Activated CD8-positive, alpha-beta memory T cell treated with anti-CD3 and anti-CD28 coated beads, Interleukin-2, amount 50 U/mL, for 24 hours (primary cell): ENCODE data around the gene SIPA1.
A peak's percentile ranks its signal among the peaks of the same experiment; 100 is the strongest.

Experiments used
- DNase-seq: peaks from one replicate; pipeline ENCODE4 v3.0.0-alpha.2; 2020; ENCODE audit errors: extremely low read depth

Gene SIPA1

DNA sequence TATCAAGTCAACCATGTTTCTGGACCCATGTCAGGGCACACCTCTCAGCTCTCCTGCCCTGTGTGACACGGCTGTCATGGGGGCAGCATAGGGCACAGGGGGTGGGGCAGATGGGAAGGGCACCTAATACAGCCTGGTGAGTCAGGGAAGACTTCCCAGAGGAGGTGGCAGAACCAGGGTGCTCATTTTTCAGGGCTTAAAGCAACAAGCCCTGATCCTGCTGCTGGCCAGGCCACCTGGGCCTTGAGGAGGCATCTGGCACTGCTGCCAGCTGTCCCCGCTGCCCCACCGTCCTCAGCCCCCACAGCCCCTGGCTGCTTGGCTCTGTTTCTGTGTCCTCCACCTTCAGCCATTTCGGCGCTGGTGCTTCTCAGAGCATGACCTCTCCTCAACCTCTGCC lies 28.2 kb upstream of the SIPA1 start:
- DNase-seq: no peak

DNA sequence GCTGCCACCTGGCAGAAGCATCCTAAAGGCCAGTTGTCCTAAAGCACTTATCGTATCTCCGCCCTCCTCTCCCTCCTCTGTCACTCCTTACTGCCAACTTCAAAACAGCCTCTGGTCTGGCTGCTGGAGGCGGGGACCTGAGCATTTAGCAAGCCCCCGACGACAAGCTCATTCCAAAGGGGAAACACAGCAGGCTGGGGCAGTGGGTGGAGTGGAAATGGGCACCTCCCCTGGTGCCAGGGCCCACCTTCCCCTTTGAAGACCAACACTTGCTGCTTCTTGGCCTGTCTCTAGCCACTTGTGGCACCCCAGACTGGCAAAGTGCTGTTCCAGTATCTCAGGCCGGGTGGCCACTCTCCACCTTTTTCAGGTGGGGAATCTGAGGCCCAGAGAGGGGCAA lies 27.5 kb upstream of the SIPA1 start:
- no peak for DNase-seq

DNA sequence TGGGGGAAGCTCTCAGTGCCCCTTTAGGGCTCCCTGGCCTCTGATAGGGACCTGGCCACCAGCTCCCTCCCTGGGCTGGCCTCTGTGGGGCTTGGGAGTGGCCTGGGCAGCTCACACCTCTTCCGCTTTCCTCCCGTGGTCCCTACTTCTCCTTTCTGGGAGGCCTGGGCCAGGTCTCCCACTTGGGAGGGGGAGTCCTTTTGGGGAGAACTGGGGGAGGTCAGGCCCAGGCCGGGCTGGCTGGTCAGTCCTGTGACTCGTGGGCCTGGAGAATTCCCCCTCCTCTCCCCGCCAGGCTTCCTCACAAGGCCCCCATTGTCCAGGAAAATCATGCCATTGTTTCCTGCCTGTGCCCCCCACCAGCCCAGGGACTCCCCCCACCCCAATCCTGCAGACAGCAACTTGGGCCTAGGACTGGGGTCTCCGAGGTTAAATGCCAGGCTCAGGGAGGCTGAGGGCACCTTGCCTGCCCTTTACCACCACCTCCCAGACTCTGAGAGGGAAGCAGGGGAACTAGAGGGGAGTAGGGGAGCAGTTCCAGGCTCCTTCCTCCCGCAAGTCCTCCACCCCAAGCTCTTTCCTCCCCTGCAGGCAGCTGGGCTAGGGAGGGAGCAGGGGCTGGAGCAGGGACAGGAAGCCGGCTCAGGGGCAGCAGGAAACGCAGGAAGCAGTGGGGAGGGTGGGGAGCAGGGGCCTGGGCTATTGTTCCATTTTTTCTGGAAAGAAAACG lies 26.7 kb upstream of the SIPA1 start:
- DNase-seq: no peak

DNA sequence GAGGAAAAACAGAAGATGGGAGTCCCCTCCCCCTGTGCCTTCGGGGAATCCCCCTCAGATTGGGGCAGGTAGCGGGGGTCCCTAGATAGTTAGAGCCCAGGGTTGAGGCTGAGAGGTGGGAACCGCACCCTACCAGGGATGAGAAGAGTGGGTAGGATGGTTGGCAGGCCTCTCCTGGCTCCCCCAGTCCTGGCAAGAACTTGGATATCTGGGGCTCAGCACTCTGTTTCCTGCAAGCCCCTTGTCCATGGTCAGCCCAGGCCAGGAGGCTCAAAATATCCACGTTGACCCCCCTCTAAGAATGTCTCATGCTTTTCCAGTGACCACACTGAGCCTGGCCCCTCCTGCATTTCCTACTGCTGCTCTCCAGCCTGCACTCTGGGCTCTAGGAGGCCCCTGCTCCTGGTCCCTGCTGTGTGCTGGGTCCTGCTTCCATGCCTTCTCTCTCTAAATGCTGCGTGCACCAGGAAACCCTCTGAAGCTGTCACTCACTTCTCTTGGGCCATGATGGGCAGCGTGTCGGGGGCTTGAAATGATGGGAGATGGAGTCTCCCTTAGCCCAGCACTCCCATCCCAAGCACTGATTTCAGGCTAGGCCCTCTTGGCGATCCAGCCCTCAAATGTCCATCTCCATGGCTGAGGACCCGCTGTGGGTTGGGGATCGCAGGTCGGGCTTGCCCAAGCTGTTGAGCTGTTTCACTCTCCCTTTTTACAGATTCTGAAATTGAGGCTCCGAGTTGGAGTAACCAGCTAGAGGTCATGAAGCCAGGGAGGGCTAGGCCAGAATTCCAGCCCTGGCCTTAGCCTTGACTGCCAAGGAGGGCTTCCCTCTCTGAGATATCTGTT lies 25.9 kb upstream of the SIPA1 start:
- no peak for DNase-seq

DNA sequence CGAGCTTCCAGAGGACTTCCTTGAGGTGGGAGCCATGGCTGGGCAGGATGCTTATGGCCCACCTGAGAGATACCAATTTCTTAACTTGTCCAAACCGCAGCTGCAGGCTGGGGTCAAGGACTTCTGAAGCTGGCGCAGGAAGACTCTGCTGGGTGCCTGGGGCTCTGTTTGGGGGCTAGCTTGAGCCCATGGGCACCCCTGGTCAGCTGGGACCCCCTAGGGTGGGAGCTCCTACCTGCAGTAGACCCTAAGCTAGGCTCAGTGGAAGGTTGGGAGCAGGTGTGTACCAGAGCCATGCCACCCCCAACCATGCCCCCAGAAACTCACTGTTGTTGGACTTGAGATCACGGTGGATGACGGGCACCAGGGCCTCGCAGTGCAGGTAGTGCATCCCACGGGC lies 25.2 kb upstream of the SIPA1 start:
- no peak for DNase-seq

DNA sequence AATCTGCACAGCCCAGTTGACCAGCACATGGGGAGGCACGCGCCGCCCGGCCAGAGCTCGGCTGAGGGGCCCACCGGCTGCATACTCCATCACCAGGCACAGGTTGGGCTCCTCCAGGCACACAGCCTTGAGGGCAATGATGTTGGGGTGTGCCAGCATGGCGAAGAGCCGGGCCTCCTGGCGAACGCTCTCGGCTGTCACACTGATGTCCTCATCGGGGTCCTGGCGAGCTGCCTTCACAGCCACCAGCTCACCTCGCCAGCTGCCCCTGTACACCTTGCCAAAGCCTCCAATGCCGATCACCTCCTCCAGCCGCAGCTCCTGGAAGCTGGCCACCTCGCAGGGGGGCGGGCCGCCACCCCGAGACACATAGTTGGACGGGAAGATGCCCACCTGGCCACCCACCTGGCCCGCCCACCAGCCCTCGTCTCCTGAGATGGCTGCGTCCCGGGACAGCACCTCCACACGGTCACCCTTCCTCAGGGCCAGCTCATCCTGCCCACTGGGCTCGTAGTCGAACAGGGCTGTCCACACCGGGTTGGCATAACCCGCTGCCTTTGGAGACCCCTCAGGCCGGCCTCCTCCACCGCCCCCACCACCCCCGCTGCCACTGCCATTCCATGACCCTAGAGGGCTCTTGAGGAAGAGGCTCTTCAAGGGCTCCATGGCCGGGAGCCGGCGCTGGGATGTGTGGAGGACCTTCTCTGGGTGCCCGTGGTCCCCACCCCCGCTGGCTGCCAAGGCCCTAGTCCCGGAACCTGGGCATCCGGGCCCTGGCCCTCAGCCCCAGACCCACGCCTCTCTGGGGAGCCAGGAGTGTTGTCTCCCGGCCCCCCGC lies 24.6 kb upstream of the SIPA1 start:
- no peak for DNase-seq

DNA sequence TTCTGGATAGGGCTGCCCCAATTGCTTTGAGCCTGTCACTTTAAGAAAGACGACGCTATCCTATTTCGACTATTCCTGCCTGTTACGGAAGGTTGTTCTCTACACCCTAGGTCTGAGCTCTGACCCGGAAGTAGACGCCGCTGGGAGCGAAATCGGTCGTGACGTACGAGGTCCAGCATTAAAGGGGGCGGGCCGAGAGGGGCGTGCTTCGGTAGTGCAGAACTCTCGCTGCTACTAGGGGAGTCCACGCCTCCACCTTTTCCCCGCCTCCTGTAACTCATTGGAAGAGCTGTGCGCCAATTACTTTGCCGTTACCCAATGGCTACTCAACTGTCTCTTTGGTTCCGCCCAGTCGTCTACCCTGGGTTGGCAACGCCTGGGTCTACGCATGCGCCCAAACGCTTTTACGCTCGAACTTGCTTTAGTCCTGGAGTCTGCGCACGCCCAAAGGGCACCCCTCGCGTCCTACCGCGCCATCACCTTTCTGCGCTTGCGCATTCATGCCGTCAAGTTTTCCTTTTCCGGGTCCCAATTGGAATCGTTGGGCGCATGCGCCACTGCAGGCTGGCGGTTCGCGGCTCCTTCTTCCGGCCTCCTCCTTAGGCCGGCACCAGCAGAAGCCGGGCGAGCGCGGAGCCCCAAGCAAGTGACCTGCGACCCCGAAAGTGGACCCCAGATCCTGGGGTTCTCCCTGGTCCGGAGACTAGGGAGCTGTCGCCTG lies 22.5 kb upstream of the SIPA1 start, which contains the start of gene PCNX3:
PCNX3 (plus strand) TSS at position 548 of the 721 bp plus-strand sequence. CDS start 536 bp downstream, outside the sequence.
- DNase-seq: peak; percentile 100

DNA sequence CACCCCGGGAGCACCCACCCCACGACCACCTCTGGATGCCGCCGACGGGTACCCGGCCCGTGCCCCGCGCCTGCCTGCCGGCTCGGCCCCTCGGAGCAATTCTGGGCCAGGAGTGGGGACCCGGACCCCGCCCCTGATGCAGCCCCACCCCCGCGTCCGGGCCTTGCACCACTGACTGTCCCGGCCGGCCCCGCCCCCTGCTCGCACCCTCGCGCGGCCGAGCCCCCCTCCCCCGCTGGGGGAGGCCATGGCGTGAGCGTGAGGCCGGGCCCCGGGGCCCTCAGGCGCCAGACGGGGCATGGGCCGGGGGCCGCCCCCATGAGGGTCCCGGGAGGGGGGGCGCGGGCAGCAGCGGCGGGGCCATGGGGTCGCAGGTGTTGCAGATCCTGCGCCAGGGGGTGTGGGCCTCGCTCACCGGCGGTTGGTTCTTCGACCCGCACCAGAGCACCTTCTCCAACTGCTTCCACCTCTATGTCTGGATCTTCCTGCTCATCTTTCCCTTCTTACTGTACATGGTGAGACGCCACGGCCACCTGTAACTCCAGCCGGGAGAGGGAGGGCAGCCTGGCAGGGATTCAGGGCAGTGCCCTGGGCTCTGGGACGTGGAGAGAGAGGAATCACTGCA lies 21.8 kb upstream of the SIPA1 start:
- no peak for DNase-seq

DNA sequence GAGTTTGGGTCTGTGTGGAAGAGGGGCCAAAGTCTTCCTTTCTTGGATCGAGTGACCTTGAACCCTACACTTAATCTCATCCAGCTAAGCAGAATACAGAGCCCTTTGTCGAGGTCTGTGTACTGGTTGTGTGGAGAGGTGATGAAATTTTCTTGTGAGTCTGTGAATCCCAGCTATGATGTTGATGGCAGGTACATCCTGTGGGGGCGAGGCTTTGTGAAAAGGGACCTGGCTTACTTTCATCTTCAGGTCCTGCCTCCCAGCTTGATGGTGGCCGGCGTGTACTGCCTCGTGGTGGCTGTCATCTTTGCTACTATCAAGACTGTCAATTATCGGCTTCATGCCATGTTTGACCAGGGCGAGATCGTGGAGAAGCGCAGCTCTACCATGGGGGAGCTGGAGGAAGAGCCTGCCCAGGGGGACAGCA lies 21.3 kb upstream of the SIPA1 start:
- no peak for DNase-seq

DNA sequence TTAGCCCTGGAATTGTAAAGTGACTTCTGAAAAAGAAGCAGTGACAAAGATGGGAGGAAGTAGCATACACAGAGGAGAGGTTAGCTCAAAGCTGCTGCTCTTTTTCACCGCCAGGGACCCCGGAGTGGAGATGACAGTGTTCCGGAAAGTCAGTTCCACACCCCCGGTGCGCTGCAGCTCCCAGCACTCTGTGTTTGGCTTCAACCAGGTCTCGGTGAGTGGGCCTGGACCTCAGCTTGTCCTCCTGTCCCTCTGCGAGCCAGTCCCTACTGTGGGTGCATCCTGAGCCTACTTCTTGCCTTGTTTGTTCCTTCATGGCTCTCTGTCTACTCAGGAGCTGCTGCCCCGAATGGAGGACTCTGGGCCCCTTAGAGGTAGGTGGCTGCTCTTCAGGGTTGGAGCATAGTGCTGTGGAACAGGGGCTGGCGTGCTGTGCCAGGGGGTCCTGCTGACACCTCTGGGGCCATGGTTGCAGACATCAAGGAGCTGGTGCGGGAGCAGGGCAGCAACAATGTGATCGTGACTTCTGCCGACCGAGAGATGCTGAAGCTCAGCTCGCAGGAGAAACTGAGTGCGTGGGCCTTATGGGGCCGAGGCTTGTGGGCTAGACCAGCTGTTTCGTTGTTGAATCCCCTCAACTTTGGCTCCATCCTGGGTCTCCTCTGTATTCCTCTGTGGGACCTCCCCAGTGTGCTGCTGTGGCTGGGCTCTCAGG lies 20.6 kb upstream of the SIPA1 start:
- DNase-seq: no peak

DNA sequence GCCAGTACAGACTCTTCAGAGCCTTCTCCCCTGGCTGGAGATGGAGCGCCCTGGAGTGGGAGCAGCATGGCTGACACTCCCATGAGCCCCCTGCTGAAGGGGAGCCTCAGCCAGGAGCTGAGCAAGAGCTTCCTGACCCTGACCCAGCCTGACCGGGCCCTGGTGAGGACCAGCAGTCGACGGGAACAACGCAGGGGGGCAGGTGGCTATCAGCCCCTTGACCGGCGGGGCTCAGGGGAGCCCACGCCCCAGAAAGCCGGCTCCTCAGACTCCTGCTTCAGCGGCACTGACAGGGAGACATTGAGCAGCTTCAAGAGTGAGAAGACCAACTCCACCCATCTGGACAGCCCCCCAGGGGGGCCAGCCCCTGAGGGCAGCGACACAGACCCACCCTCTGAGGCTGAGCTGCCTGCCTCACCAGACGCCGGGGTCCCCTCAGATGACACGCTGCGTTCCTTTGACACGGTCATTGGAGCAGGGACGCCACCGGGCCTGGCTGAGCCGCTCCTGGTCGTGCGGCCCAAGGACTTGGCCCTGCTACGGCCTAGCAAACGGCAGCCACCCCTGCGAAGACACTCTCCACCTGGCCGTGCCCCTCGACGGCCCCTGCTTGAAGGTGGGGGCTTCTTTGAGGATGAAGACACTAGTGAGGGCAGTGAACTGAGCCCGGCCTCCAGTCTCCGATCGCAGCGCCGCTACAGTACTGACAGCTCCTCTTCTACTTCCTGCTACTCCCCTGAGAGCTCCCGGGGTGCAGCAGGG lies 19.7 kb upstream of the SIPA1 start:
- DNase-seq: no peak

DNA sequence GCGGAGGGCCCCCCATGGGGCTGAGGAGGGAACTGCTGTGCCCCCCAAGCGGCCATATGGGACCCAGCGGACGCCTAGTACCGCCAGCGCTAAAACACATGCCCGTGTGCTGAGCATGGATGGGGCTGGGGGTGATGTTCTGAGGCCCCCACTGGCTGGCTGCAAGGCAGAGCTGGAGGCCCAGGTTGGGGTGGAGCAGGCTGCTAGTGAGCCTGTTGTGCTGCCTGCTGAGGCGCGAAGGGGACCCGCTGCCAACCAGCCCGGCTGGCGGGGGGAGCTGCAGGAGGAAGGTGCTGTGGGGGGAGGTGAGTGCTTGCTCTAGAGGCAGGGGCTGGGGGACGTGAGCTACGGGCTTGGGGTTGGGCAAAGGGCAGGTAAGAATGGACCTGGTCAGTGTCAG lies 19.1 kb upstream of the SIPA1 start:
- DNase-seq: no peak

DNA sequence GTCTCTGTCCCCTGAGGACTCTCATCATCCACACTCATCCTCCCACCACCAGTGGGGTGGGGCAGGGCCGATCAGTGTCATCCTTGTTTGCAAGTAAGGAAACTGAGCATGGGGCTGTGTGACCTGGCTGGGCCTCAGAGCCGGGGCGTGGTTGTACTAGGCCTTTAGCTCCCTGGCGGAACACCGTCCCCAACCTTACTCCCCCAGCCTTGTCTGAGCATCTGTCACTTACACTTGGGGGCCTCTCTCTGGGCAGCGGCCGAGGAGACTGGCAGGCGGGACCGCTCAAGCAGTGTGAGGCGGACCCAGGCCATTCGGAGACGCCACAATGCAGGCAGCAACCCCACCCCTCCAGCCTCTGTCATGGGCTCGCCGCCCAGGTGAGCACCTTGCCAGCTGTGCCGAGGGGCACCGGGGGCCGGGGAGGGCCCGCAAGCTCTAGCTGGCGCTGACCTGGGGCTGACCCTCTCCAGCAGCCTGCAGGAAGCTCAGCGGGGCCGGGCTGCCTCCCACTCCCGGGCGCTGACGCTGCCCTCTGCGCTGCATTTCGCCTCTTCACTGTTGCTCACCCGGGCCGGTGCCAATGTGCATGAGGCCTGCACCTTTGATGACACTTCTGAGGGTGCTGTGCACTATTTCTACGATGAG lies 18.5 kb upstream of the SIPA1 start:
- no peak for DNase-seq

DNA sequence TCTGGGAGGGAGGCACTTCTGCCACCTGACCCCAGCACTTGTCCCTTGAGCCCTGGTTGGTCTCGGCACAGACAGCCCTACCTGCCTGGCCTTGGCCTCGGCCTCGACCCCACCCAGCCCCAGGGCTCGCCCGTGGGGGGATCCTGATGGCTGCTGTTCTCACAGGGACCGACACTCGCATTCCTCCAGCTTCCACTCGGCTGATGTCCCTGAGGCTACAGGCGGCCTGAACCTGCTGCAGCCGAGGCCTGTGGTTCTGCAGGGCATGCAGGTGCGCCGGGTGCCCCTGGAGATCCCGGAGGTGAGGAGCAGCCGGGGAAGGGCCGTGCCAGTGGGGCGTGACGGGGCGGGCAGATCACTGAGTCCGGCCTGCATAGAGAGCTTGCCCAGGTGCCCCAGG lies 17.2 kb upstream of the SIPA1 start:
- DNase-seq: no peak

DNA sequence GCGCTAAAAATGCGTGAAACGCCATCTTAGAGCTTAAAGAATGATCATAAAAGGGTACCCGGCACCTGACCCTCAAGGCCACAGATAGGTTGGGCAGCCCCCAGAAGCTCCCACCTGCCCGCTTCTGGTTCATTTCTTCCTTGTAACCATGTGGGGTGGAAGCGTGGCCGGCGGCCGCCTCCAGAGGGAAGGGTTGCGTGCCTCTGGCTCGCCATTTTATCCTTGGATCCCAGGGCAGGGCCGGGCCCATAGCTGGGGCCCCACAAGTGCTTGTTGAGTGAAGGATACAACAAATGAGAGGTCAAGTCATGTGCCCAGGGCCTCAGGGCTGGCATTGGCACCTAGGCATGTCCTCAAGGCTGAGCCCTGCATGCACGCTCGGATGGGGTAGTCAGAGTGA lies 16.4 kb upstream of the SIPA1 start:
- DNase-seq: no peak

DNA sequence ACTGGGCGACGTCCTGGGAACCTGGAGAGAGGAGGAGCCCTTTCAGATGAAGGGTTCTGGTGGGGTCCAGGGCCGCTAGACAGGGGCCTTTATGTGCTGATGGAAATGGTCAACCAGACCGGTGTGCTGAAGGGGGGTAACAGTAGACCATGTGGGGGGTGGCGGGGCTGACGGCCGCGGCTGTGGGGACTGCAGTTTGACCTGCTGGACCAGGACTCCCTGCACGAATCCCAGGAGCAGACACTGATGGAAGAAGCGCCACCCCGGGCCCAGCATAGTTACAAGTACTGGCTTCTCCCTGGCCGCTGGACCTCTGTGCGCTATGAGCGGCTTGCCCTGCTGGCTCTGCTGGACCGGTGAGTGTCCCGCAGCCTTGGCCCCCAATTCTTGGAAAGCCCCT lies 15.9 kb upstream of the SIPA1 start:
- no peak for DNase-seq

DNA sequence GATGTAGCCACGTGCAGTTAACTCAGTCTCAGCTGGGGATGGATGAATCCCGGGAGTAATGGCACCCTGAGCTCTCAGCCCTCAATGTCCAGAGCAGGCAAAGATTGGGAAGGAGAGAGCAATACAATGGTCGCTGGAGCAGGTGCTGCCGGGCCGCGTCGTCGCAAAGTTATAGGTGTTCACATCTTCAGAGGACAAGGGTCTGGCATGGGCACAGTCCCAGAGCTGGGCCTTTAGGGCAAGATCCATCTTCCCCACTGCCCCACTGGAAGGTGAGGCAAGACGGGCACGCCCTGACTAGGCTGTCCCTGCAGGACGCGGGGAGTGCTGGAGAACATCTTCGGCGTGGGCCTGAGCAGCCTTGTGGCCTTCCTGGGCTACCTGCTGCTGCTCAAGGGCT lies 14.7 kb upstream of the SIPA1 start:
- no peak for DNase-seq

DNA sequence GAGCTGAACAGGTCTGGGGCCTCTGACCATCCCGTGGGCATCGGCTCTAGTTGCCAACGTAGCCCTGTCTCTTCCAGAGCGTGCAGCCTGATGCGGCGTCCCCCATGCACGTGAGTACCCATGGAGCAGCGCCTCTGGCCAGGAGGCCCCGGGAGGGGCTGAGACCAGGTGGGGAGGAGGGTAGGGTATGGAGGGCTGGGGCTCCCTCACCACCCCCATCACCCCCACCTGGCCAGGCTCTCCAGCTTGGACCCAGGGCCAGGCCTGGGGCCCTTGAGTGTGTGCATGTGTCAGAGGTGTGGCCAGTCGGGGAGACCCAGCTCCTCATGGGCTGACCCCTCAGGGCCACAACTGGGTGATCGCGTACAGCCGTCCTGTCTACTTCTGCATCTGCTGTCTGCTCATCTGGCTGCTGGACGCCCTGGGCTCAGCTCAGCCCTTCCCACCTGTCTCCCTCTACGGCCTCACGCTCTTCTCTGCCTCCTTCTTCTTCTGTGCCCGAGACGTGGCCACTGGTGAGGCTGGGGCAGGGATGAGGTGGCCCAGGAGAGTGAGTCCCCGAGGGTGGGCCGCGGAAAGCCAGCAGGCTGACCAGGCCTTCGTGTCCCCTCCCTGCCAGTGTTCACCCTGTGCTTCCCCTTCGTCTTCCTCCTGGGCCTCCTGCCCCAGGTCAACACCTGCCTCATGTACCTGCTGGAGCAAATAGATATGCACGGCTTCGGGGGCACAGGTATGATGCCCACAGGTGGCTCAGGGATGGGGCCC lies 13.9 kb upstream of the SIPA1 start:
- DNase-seq: no peak
